Progenitor cell of endocrine pancreas (in vitro differentiated cells): ENCODE results near the gene SPON2. TPM values are rescaled to one million over a fixed set of nuclear protein-coding genes. Genes with fewer than 3 reads are reported as not detected.

Experiments used
- DNase-seq: peaks from one replicate; pipeline ENCODE4 v3.0.0; 2021; ENCODE audit warnings: low spot score; ENCODE audit not compliant: unreplicated experiment
- H3K27ac Mint-ChIP-seq: 2 replicates; pipeline ENCODE4 v1.8.0; 2021; ENCODE audit warnings: mild to moderate bottlenecking, moderate library complexity, mixed read lengths
- H3K27me3 Mint-ChIP-seq: 2 replicates; pipeline ENCODE4 v1.8.0; 2021; ENCODE audit warnings: mixed read lengths
- H3K36me3 Mint-ChIP-seq: 2 replicates; pipeline ENCODE4 v1.8.0; 2022; ENCODE audit warnings: mixed read lengths; ENCODE audit not compliant: insufficient read depth
- H3K4me1 Mint-ChIP-seq: 2 replicates; pipeline ENCODE4 v1.8.0; 2021; ENCODE audit warnings: low read depth, mixed read lengths
- H3K4me3 Mint-ChIP-seq: 2 replicates; pipeline ENCODE4 v1.8.0; 2021; ENCODE audit warnings: low read depth, mild to moderate bottlenecking, moderate library complexity, mixed read lengths
- H3K9me3 Mint-ChIP-seq: 2 replicates; pipeline ENCODE4 v1.8.0; 2021; ENCODE audit warnings: low read depth, mixed read lengths
- total RNA-seq: library from RNA; stranded (reverse); gene quantifications from 2 replicates; pipeline ENCODE4 v1.2.1, GENCODE V29; 2021
- TF ChIP-seq, protein P1 (sequence below): fragments of 200-600 bp; sonication (generic); IDR thresholded peaks from one replicate; pipeline ENCODE4 v1.5.0; 2021; ENCODE audit warnings: antibody characterized with exemption, mild to moderate bottlenecking; ENCODE audit not compliant: unreplicated experiment

SPON2 gene
- total RNA-seq, 1 donor from 2014 or later: 2.2 TPM

DNA sequence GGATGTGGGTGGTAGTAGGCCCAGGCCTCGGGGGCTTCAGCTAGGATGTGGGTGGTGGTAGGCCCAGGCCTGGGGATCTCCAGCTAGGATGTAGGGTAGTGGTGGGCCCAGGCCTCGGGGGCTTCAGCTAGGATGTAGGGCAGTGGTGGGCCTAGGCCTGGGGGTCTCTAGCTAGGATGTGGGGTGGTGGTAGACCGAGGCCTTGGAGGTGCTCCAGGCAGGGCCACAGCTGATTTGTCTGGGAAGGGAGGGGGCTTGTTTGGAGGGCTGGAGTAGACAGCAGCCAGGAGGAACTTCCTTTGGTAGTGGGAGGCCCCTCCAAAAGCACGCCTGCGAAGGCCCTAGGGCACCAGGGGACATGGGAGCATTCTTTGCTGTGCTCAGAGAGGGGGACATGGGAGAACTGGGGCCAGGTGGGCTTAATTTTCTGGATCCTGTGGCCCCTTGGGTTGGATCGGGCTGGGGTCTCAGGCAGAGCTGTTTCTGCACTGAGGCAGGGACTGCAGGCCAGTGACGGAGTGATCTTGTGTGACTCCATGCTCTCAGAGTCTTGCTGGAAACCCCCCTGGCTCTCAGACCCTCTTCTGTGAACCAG lies 3.3 kb upstream of the SPON2 start:
- TF ChIP-seq, protein P1, sequence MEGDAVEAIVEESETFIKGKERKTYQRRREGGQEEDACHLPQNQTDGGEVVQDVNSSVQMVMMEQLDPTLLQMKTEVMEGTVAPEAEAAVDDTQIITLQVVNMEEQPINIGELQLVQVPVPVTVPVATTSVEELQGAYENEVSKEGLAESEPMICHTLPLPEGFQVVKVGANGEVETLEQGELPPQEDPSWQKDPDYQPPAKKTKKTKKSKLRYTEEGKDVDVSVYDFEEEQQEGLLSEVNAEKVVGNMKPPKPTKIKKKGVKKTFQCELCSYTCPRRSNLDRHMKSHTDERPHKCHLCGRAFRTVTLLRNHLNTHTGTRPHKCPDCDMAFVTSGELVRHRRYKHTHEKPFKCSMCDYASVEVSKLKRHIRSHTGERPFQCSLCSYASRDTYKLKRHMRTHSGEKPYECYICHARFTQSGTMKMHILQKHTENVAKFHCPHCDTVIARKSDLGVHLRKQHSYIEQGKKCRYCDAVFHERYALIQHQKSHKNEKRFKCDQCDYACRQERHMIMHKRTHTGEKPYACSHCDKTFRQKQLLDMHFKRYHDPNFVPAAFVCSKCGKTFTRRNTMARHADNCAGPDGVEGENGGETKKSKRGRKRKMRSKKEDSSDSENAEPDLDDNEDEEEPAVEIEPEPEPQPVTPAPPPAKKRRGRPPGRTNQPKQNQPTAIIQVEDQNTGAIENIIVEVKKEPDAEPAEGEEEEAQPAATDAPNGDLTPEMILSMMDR: no peak
- H3K27me3 Mint-ChIP-seq: peaks cover 26% of the 10 kb centered on the region

DNA sequence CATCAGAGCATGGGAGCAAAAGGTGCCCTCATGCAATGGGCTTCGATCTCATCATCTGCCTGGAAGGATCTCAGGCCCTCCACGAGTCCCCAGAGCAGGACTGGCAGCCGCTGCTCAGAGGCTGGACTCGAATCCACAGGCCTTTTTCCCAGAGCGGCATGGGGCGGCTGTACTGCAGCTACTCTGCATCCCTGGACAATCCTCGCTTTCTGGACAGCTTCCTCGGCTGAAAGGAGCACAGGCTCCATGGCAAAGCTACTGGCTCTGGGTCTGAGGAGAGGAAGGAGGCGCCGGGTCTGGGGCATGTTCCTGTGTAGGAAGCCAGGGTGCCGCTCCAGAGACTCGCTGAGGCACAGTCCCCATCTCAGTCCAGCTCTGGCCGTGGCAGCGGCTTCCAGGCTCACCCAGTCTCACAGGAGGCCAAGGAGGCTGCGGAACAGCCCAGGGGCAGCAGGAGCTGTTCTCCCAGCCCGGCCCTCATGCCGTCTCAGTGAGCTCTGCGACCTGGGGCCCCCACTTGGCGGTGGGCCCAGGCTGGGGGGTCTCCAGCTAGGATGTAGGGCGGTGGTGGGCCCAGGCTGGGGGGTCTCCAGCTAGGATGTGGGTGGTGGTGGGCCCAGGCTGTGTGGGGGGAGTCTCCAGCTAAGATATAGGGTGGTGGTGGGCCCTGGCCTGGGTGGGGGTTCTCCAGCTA lies 2.7 kb upstream of the SPON2 start:
- Mint-ChIP-seq H3K4me1 (peaks cover 13% of the 10 kb centered on the region), H3K36me3 (no peaks in the 10 kb centered on the region), H3K4me3 (no peak overlapping the region), H3K27ac (no peak overlapping the region), H3K9me3 (peaks cover 5% of the 10 kb centered on the region), H3K27me3 (peaks cover 28% of the 10 kb centered on the region)
- TF ChIP-seq, protein P1: no peak
- no peak for DNase-seq

More for the DNA sequence above, 3.3 kb upstream of the SPON2 start:
- Mint-ChIP-seq H3K4me1 (peaks cover 13% of the 10 kb centered on the region), H3K4me3 (no peak overlapping the region), H3K36me3 (peaks cover 2% of the 10 kb centered on the region), H3K9me3 (peaks cover 10% of the 10 kb centered on the region), H3K27ac (no peak overlapping the region)
- DNase-seq: no peak

DNA sequence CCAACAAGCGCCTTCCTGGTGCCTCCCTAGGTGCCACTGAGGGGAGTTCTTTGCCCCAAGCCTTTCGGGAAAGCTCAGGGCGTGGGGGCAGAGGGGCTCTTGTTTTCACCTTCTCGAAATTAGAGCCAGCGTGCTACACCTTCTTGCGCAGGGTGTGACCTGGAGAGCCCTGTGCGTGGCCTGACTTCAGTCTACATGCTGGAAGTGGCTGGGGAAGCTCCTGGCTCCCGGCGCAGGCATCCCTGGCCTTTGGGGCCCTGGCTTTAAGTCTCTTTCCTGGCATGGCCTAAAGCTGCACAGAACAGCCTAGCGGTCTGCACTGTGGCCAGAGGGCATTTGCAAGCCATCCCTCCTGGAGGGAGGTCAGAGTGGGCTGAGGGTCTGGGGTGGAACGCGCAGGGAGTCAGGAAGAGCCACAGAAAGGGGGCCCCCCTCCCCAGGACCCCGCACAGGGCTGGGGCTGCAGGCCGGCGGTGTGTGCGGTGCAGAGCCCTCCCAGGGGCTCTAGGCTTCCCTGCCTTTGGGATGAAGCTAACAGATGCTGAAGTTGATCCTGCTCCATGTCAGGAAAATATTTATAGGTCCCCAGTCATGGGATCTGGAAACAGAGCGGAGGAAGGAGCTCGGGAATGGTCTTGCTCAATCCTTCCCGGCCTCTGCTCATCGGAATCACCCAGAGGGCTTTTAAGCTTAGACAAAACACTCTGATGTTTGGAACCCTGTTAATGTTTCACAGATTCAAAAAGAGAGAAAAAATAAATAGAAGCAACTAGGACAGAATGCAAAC lies 781 bp upstream of the SPON2 start:
- Mint-ChIP-seq H3K27me3 (peaks cover 42% of the 10 kb centered on the region), H3K4me3 (peak overlapping the region; percentile 24), H3K4me1 (peaks cover 9% of the 10 kb centered on the region), H3K36me3 (no peaks in the 10 kb centered on the region), H3K27ac (no peak overlapping the region), H3K9me3 (no peaks in the 10 kb centered on the region)
- no peak for DNase-seq
- TF ChIP-seq, protein P1: no peak

DNA sequence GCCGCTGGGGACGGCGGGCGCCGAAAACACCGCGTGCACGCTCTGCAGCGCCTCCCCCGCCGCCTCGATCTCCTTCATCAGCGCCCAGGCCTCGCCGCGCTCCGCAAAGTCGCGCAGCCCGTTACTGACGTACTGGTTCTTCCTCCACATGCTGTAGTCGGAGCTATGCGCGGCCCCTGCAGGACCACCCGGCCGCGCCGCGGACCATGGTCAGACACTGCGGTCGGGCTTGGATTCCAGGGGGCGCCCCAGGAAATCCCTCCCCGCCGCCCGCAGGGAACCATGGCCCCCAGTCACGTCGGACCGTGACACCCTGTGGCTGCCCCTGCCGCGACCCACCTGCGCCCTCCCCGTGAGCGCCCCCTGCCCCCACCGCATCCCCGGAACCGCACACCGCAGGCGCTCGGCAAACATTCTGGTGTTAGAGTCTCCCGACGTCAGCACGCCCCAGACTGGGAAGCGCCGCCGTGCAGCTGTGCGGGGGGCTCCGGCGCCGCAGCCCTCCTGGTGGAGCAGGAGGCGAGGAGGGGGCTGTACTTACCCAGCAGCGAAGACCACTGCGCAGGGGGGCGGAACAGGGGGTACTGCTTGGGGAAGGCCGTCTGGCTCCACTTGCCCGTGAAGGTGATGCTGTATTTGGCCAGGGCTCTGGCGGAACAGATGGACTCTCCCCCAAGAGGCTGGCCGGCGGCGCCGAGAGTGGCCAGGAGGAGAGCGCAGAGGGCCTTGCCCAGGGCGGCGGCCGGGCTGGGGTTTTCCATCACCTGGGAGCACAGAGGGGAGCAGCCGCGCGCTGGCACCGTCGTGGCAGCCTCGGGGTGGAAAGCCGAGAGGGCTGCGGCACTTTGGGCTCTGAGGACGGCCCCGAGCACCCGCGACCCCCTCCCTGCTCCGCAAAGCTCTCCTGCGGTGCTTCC lies 814 bp downstream of the SPON2 start:
- peaks cover 9% of the 10 kb centered on the region for H3K4me1 Mint-ChIP-seq
- H3K27me3 Mint-ChIP-seq: peaks cover 52% of the 10 kb centered on the region

More for the DNA sequence above, 814 bp downstream of the SPON2 start:
- Mint-ChIP-seq H3K4me3 (no peak overlapping the region), H3K36me3 (no peaks in the 10 kb centered on the region), H3K27ac (no peak overlapping the region), H3K9me3 (no peaks in the 10 kb centered on the region)
- TF ChIP-seq, protein P1: no peak
- DNase-seq: no peak
